Neuronal stem cell (in vitro differentiated cells): ENCODE measurements around the gene SKOR2.

Source experiments
- DNase-seq: peaks from one replicate; pipeline ENCODE4 v3.0.0-alpha.2; 2013; ENCODE audit warnings: low spot score
- H2AFZ ChIP-seq: one replicate; pipeline ENCODE4 v1.6.1; 2013; ENCODE audit warnings: mild to moderate bottlenecking, low read length, inconsistent platforms
- H2AK5ac ChIP-seq: 2 replicates; pipeline ENCODE4 v1.6.1; 2013; ENCODE audit warnings: low read depth, mild to moderate bottlenecking, inconsistent platforms, low read length, moderate library complexity, mixed read lengths
- H2BK120ac ChIP-seq: 2 replicates; pipeline ENCODE4 v1.6.1; 2013; ENCODE audit warnings: low read depth, mild to moderate bottlenecking, inconsistent platforms, low read length, moderate library complexity, mixed read lengths
- H2BK12ac ChIP-seq: one replicate; pipeline ENCODE4 v1.6.1; 2013; ENCODE audit warnings: low read length, inconsistent platforms
- H2BK15ac ChIP-seq: 2 replicates; pipeline ENCODE4 v1.6.1; 2013; ENCODE audit warnings: mild to moderate bottlenecking, low read length, inconsistent platforms, mixed read lengths
- H2BK5ac ChIP-seq: one replicate; pipeline ENCODE4 v1.6.1; 2013; ENCODE audit warnings: inconsistent platforms, mild to moderate bottlenecking, low read length, moderate library complexity
- H3K14ac ChIP-seq: one replicate; pipeline ENCODE4 v1.6.1; 2013; ENCODE audit warnings: low read length, inconsistent platforms
- H3K18ac ChIP-seq: 2 replicates; pipeline ENCODE4 v1.6.1; 2013; ENCODE audit warnings: low read length, inconsistent platforms
- H3K23ac ChIP-seq: 2 replicates; pipeline ENCODE4 v1.6.1; 2013; ENCODE audit warnings: low read depth, mild to moderate bottlenecking, mixed read lengths, low read length, inconsistent platforms; ENCODE audit not compliant: poor library complexity
- H3K27ac ChIP-seq: replicated peaks from 3 replicates; pipeline ENCODE4 v1.5.1; 2013; ENCODE audit warnings: low read length, inconsistent platforms
- H3K27me3 ChIP-seq, 3 experiments: 2 replicates each; pipeline ENCODE4 v1.6.1; 2013; ENCODE audit warnings: low read length in 3 of 3, mild to moderate bottlenecking in 2 of 3, inconsistent platforms in 1 of 3, low read depth in 1 of 3, mixed read lengths in 1 of 3, moderate library complexity in 1 of 3; ENCODE audit not compliant: control insufficient read depth in 3 of 3, insufficient read depth in 3 of 3
- H3K36me3 ChIP-seq, 2 donors: replicated peaks in 1 of 2; 2 replicates each; pipeline ENCODE4 v1.6.1; 2013; ENCODE audit warnings: low read length in 2 of 2; ENCODE audit not compliant: control insufficient read depth in 2 of 2, insufficient read depth in 2 of 2
- H3K4ac ChIP-seq: 2 replicates; pipeline ENCODE4 v1.6.1; 2013; ENCODE audit warnings: inconsistent platforms, mild to moderate bottlenecking, low read length, moderate library complexity
- H3K4me1 ChIP-seq, 2 donors: 1 replicate in 1 of 2; 2 replicates in 1 of 2; pipeline ENCODE4 v1.6.1; 2013; ENCODE audit warnings: low read length in 2 of 2, low read depth in 1 of 2; ENCODE audit not compliant: control insufficient read depth in 2 of 2, insufficient read depth in 1 of 2
- H3K4me2 ChIP-seq: one replicate; pipeline ENCODE4 v1.6.1; 2013; ENCODE audit warnings: mild to moderate bottlenecking, low read length, inconsistent platforms; ENCODE audit not compliant: insufficient read depth, poor library complexity, severe bottlenecking
- H3K4me3 ChIP-seq, 2 donors: 2 replicates each; pipeline ENCODE4 v1.5.1; 2013; ENCODE audit warnings: low read length in 2 of 2, mild to moderate bottlenecking in 2 of 2, inconsistent platforms in 1 of 2, moderate library complexity in 1 of 2
- H3K79me1 ChIP-seq: one replicate; pipeline ENCODE4 v1.6.1; 2013; ENCODE audit warnings: low read depth, mild to moderate bottlenecking, inconsistent platforms, low read length, moderate library complexity
- H3K9ac ChIP-seq: one replicate; pipeline ENCODE4 v1.6.1; 2013; ENCODE audit warnings: mild to moderate bottlenecking, low read depth, low read length, inconsistent platforms; ENCODE audit not compliant: poor library complexity
- H3K9me3 ChIP-seq, 2 donors: replicated peaks in 1 of 2; 2 replicates each; pipeline versions ENCODE3 to v1.6.1; 2013; ENCODE audit warnings: low read length in 2 of 2, mild to moderate bottlenecking in 2 of 2, inconsistent platforms in 1 of 2, low read depth in 1 of 2, mixed read lengths in 1 of 2, moderate library complexity in 1 of 2; ENCODE audit not compliant: control insufficient read depth in 2 of 2, insufficient read depth in 1 of 2
- H4K8ac ChIP-seq: one replicate; pipeline ENCODE4 v1.6.1; 2013; ENCODE audit warnings: low read depth, mild to moderate bottlenecking, inconsistent platforms, low read length, moderate library complexity
- H4K91ac ChIP-seq: one replicate; pipeline ENCODE4 v1.6.1; 2013; ENCODE audit warnings: low read length, low read depth, mild to moderate bottlenecking, inconsistent platforms; ENCODE audit not compliant: poor library complexity
- WGBS, 2 donors: extraction: QIAGEN DNeasy Blood & Tissue Kit; methylation state at CpG; one replicate each; pipeline ENCODE4 v1.1.7; 2013; ENCODE audit warnings: missing lambda C conversion rate in 2 of 2, mixed read lengths in 1 of 2; ENCODE audit not compliant: insufficient read length in 2 of 2, insufficient replicate concordance in 1 of 2; ENCODE audit errors: extremely low coverage in 2 of 2; 5-methylcytosine and 5-hydroxymethylcytosine counted together

SKOR2 gene

GRCh38 chr18:47253101-47253654 lies 1.7 kb upstream of the SKOR2 start:
- DNase-seq = no peak
- Histone ChIP-seq H3K79me1 (peaks cover 6% of the 10 kb centered on the region), H3K18ac (no peak overlapping the region), H3K4me2 (no peak overlapping the region), H2BK5ac (no peak overlapping the region), H3K23ac (no peak overlapping the region), H4K91ac (no peak overlapping the region), H3K14ac (no peak overlapping the region), H3K27ac (no peak overlapping the region), H3K4me1 (peaks cover 0 to 3% of the 10 kb centered on the region in 2 donors), H3K4ac (no peak overlapping the region), H3K4me3 (no peak overlapping the region), H3K27me3 (peaks cover 40 to 88% (median 86%) of the 10 kb centered on the region in 3 experiments), H3K9ac (no peak overlapping the region), H2AK5ac (no peak overlapping the region), H2BK120ac (no peak overlapping the region), H3K36me3 (no peaks in the 10 kb centered on the region), H2BK12ac (no peak overlapping the region), H2AFZ (no peak overlapping the region), H3K9me3 (peaks cover 7 to 8% of the 10 kb centered on the region in 2 donors), H2BK15ac (no peak overlapping the region), H4K8ac (no peak overlapping the region)
- no CpG with 5 or more reads among the region's 11 CpGs for WGBS, 2 donors

GRCh38 chr18:47250391-47251046 lies 941 bp downstream of the SKOR2 start:
- Histone ChIP-seq H3K36me3 (no peaks in the 10 kb centered on the region), H3K4me3 (no peak overlapping the region), H3K27ac (no peak overlapping the region), H3K23ac (no peak overlapping the region), H2BK15ac (no peak overlapping the region), H2BK5ac (no peak overlapping the region), H4K8ac (no peak overlapping the region), H4K91ac (no peak overlapping the region), H3K4me2 (no peak overlapping the region), H3K4me1 (peaks cover 0 to 5% of the 10 kb centered on the region in 2 donors), H2BK120ac (no peak overlapping the region), H3K79me1 (peaks cover 6% of the 10 kb centered on the region), H3K9ac (no peak overlapping the region), H3K18ac (peak overlapping the region; percentile 77), H3K9me3 (peaks cover 8 to 14% of the 10 kb centered on the region in 2 donors), H3K4ac (no peak overlapping the region), H2BK12ac (no peak overlapping the region), H2AK5ac (no peak overlapping the region), H3K14ac (no peak overlapping the region), H2AFZ (no peak overlapping the region), H3K27me3 (peaks cover 47 to 94% (median 92%) of the 10 kb centered on the region in 3 experiments)
- DNase-seq = no peak
- WGBS, 2 donors = no CpG with 5 or more reads among the region's 26 CpGs

GRCh38 chr18:47249314-47249981 lies 2.0 kb downstream of the SKOR2 start:
- H3K36me3 ChIP-seq = no peaks in the 10 kb centered on the region

More at GRCh38 chr18:47249314-47249981, 2.0 kb downstream of the SKOR2 start:
- no peak overlapping the region for H3K18ac ChIP-seq
- no peak overlapping the region for H3K23ac ChIP-seq
- H2BK5ac ChIP-seq = no peak overlapping the region
- H3K4me3 ChIP-seq = no peak overlapping the region
- H3K9ac ChIP-seq = no peak overlapping the region
- no peak overlapping the region for H4K8ac ChIP-seq
- no peak overlapping the region for H2AK5ac ChIP-seq
- peaks cover 8 to 14% of the 10 kb centered on the region in 2 donors for H3K9me3 ChIP-seq
- no peak overlapping the region for H3K4ac ChIP-seq
- H3K27ac ChIP-seq = no peak overlapping the region
- no peak overlapping the region for H2AFZ ChIP-seq
- peaks cover 0 to 5% of the 10 kb centered on the region in 2 donors for H3K4me1 ChIP-seq
- H2BK12ac ChIP-seq = no peak overlapping the region
- H3K79me1 ChIP-seq = peaks cover 6% of the 10 kb centered on the region
- H3K4me2 ChIP-seq = no peak overlapping the region
- H2BK15ac ChIP-seq = no peak overlapping the region
- peaks cover 47 to 94% (median 83%) of the 10 kb centered on the region in 3 experiments for H3K27me3 ChIP-seq
- DNase-seq = no peak
- H4K91ac ChIP-seq = no peak overlapping the region
- H2BK120ac ChIP-seq = no peak overlapping the region
- H3K14ac ChIP-seq = no peak overlapping the region
- WGBS, 2 donors = no CpG with 5 or more reads among the region's 7 CpGs
